Parathyroid adenoma (tissue), 2 donors: ENCODE results near the gene EDARADD.

Source experiments
- H2AFZ ChIP-seq: fragments of 300-600 bp; sonication (generic); one replicate; pipeline ENCODE4 v1.7.0; 2017; ENCODE audit warnings: antibody characterized with exemption, mild to moderate bottlenecking
- H3K27ac ChIP-seq: fragments of 300-600 bp; sonication (generic); one replicate; pipeline ENCODE4 v1.7.0; 2017
- H3K27me3 ChIP-seq: fragments of 300-600 bp; sonication (generic); one replicate; pipeline ENCODE4 v1.7.0; 2017; ENCODE audit warnings: low read length; ENCODE audit not compliant: control insufficient read depth, insufficient read depth
- H3K36me3 ChIP-seq: fragments of 300-600 bp; sonication (generic); one replicate; pipeline ENCODE4 v1.7.0; 2017; ENCODE audit warnings: low read length; ENCODE audit not compliant: control insufficient read depth, insufficient read depth
- H3K4me1 ChIP-seq: fragments of 300-600 bp; sonication (generic); one replicate; pipeline ENCODE4 v1.7.0; 2017; ENCODE audit warnings: control low read depth
- H3K4me2 ChIP-seq: fragments of 300-600 bp; sonication (generic); one replicate; pipeline ENCODE4 v1.7.0; 2017; ENCODE audit warnings: low read length
- H3K4me3 ChIP-seq: fragments of 300-600 bp; sonication (generic); one replicate; pipeline ENCODE4 v1.7.0; 2017; ENCODE audit warnings: low read depth, low read length
- H3K79me2 ChIP-seq: fragments of 300-600 bp; sonication (generic); one replicate; pipeline ENCODE4 v1.7.0; 2017; ENCODE audit warnings: control low read depth
- H3K9ac ChIP-seq: fragments of 300-600 bp; sonication (generic); one replicate; pipeline ENCODE4 v1.7.0; 2017; ENCODE audit warnings: mild to moderate bottlenecking
- H3K9me3 ChIP-seq: fragments of 300-600 bp; sonication (generic); one replicate; pipeline ENCODE4 v1.7.0; 2017; ENCODE audit warnings: low read length; ENCODE audit not compliant: control insufficient read depth
- CTCF ChIP-seq: fragments of 300-600 bp; sonication (generic); IDR thresholded peaks from one replicate; pipeline ENCODE4 v1.7.0; 2017; ENCODE audit warnings: antibody characterized with exemption, mild to moderate bottlenecking
- donor health status: primary hyperparathyroidism.

EDARADD gene

DNA sequence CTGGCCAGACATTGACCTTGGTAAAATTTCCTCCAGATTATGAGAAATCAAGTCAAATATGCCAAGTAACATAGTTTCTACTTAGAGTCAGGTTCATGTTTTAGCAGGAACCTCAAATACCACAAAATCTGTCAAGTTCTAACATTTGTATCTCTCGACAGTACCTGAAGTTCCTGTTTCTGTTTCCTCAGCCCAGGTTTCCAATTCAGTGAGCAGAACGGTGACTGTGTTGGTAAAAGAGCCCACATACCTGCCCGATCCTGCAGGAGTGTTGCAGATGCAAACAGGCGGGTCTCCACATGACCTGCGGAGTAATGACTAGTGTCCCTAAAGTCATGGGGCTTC, 71.8 kb downstream of the EDARADD start:
- Histone ChIP-seq H3K27ac (peak overlapping the region; percentile 50), H3K79me2 (no peaks in the 10 kb centered on the region), H3K4me1 (no peaks in the 10 kb centered on the region), H3K27me3 (no peaks in the 10 kb centered on the region), H3K36me3 (no peaks in the 10 kb centered on the region), H3K4me2 (peak overlapping the region; percentile 20), H2AFZ (peak overlapping the region; percentile 20), H3K9ac (no peak overlapping the region), H3K9me3 (no peaks in the 10 kb centered on the region), H3K4me3 (peak overlapping the region; percentile 31)
- no peak for TF ChIP-seq CTCF

DNA sequence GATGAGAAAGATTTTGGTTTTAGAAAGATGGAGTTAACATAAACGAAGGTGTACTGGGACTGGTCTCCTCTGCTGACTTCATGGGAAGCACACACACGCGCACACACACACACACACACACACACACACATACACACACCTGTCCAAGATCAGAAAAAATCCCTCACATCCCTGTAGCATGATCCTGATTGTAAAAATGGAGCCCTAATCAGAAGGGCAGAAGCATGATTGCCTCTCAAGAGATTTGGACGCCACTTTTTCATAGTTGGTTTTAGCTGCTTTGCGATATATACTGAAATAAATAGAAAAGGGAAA, 73.2 kb downstream of the EDARADD start:
- H3K27me3 ChIP-seq, result no peaks in the 10 kb centered on the region
- H3K4me2 ChIP-seq, result no peak overlapping the region
- no peaks in the 10 kb centered on the region for H3K4me1 ChIP-seq
- no peaks in the 10 kb centered on the region for H3K79me2 ChIP-seq
- H2AFZ ChIP-seq, result no peak overlapping the region
- H3K9me3 ChIP-seq, result no peaks in the 10 kb centered on the region
- no peak overlapping the region for H3K4me3 ChIP-seq
- no peak for TF ChIP-seq CTCF
- H3K9ac ChIP-seq, result no peak overlapping the region
- H3K27ac ChIP-seq, result no peak overlapping the region
- H3K36me3 ChIP-seq, result no peaks in the 10 kb centered on the region

DNA sequence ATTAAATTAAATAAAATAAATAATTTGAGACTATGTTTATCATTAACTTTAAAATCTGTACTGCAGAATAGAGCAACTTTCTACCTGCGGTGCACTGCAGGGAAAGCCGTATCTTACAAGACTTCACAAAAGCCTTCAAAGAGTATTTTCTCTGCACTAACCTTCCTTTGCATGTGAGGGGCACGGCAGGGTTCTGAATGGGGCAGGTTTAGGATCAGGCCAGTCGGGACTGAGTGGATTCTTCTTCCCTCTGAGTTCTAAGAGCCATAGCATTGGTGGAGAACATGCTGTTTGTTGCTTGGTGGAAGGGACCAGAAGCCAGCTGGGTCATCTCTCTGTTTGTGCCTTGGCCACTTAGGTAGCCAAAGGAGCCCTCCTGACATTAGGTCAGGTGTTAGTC, 74.5 kb downstream of the EDARADD start:
- Histone ChIP-seq H3K9me3 (no peaks in the 10 kb centered on the region), H3K27me3 (no peaks in the 10 kb centered on the region), H3K27ac (no peak overlapping the region), H3K9ac (no peak overlapping the region), H3K4me1 (no peaks in the 10 kb centered on the region), H3K4me2 (no peak overlapping the region), H3K36me3 (no peaks in the 10 kb centered on the region), H2AFZ (no peak overlapping the region), H3K4me3 (no peak overlapping the region), H3K79me2 (no peaks in the 10 kb centered on the region)
- TF ChIP-seq CTCF, result no peak

DNA sequence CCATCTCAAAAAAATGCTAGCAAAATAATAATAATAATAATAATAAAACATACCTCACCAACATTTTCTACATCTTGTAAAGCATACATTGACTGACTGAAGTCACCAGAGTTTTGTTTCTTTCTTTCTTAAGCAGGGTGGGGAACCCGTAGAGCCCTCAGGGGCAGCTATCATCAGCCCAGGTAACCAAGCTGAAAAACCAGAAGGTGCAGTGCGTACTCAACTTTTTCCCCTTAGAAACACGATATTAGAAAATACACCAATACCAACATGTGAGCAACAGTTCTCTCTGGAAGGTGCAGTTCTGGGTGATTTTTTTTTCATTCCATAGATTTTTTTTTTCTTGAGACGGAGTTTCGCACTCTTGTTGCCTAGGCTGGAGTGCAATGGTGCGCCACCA, 75.4 kb downstream of the EDARADD start:
- H3K27ac ChIP-seq, result no peak overlapping the region
- no peaks in the 10 kb centered on the region for H3K36me3 ChIP-seq
- H3K27me3 ChIP-seq, result no peaks in the 10 kb centered on the region
- H3K4me3 ChIP-seq, result no peak overlapping the region
- H3K9me3 ChIP-seq, result no peaks in the 10 kb centered on the region
- H2AFZ ChIP-seq, result no peak overlapping the region
- H3K9ac ChIP-seq, result no peak overlapping the region
- no peak for TF ChIP-seq CTCF
- H3K4me2 ChIP-seq, result no peak overlapping the region
- H3K4me1 ChIP-seq, result no peaks in the 10 kb centered on the region
- H3K79me2 ChIP-seq, result no peaks in the 10 kb centered on the region

- no peak for TF ChIP-seq CTCF
- no peak overlapping the region for H2AFZ ChIP-seq
- no peak overlapping the region for H3K9ac ChIP-seq
- H3K27me3 ChIP-seq, result no peaks in the 10 kb centered on the region
- no peaks in the 10 kb centered on the region for H3K79me2 ChIP-seq
- H3K4me3 ChIP-seq, result no peak overlapping the region
- H3K4me2 ChIP-seq, result no peak overlapping the region
- no peaks in the 10 kb centered on the region for H3K4me1 ChIP-seq
- H3K27ac ChIP-seq, result no peak overlapping the region
- no peaks in the 10 kb centered on the region for H3K9me3 ChIP-seq
- no peaks in the 10 kb centered on the region for H3K36me3 ChIP-seq
Measured at GRCh38 chr1:236471096-236471495, 77.0 kb downstream of the EDARADD start.
